SK-N-SH treated with all-trans-retinoic acid at 6 μM for 48 hours (cell line): Measurements from ENCODE around the gene ZIC5.

Experiments
- ATAC-seq: fragments of 200-7000 bp; cut with Tn5 transposase; 3 replicates; pipeline ENCODE4 v1.9.1; 2020; ENCODE audit warnings: mild to moderate bottlenecking, moderate library complexity
- ARNTL ChIP-seq: fragments of 450-650 bp; formaldehyde crosslinking; IDR thresholded peaks from 2 replicates; pipeline ENCODE4 v1.5.0; 2020; ENCODE audit warnings: low read depth, mild to moderate bottlenecking, moderate library complexity, borderline replicate concordance
- BACH2 ChIP-seq: fragments of 250-450 bp; sonication (Bioruptor Pico); IDR thresholded peaks from 2 replicates; pipeline ENCODE4 v1.9.0; 2021; ENCODE audit warnings: mild to moderate bottlenecking, borderline replicate concordance
- CSDC2 ChIP-seq: fragments of 250-450 bp; sonication (Bioruptor Pico); IDR thresholded peaks from 2 replicates; pipeline ENCODE4 v1.5.0; 2020; ENCODE audit warnings: mild to moderate bottlenecking, moderate library complexity
- ESRRG ChIP-seq: fragments of 250-450 bp; sonication (Bioruptor Pico); IDR thresholded peaks from 2 replicates; pipeline ENCODE4 v1.6.1; 2021; ENCODE audit warnings: mild to moderate bottlenecking
- GLIS3 ChIP-seq: fragments of 250-450 bp; sonication (Bioruptor Pico); IDR thresholded peaks from 2 replicates; pipeline ENCODE4 v1.5.0; 2020; ENCODE audit warnings: mild to moderate bottlenecking, moderate library complexity
- ISL1 ChIP-seq: fragments of 250-450 bp; sonication (Bioruptor Pico); IDR thresholded peaks from 2 replicates; pipeline ENCODE4 v2.1.2; 2022; ENCODE audit warnings: mild to moderate bottlenecking, moderate library complexity
- OSR1 ChIP-seq: fragments of 250-450 bp; sonication (Bioruptor Pico); IDR thresholded peaks from 2 replicates; pipeline ENCODE4 v1.8.0; 2022; ENCODE audit warnings: moderate library complexity, mild to moderate bottlenecking, inconsistent platforms
- PPARA ChIP-seq: fragments of 250-450 bp; sonication (Bioruptor Pico); IDR thresholded peaks from 2 replicates; pipeline ENCODE4 v1.5.0; 2020; ENCODE audit warnings: mild to moderate bottlenecking, borderline replicate concordance
- RARB ChIP-seq: fragments of 250-450 bp; sonication (Bioruptor Pico); IDR thresholded peaks from 2 replicates; pipeline ENCODE4 v1.8.0; 2021; ENCODE audit warnings: mild to moderate bottlenecking, moderate library complexity
- SNAI2 ChIP-seq: fragments of 250-450 bp; sonication (Bioruptor Pico); IDR thresholded peaks from 2 replicates; pipeline ENCODE4 v1.5.0; 2020; ENCODE audit warnings: mild to moderate bottlenecking, moderate library complexity
- TCF4 ChIP-seq: fragments of 250-450 bp; sonication (Bioruptor Pico); IDR thresholded peaks from 2 replicates; pipeline ENCODE4 v1.8.0; 2021; ENCODE audit warnings: mild to moderate bottlenecking, moderate library complexity, borderline replicate concordance
- TOX ChIP-seq: fragments of 250-450 bp; sonication (Bioruptor Pico); IDR thresholded peaks from 2 replicates; pipeline ENCODE4 v1.8.0; 2021; ENCODE audit warnings: mild to moderate bottlenecking, moderate library complexity, borderline replicate concordance
- ZC3H10 ChIP-seq: fragments of 250-450 bp; sonication (Bioruptor Pico); IDR thresholded peaks from 2 replicates; pipeline ENCODE4 v1.5.1; 2021; ENCODE audit warnings: mild to moderate bottlenecking, moderate library complexity
- ZFP3 ChIP-seq: fragments of 250-450 bp; sonication (Bioruptor Pico); IDR thresholded peaks from 2 replicates; pipeline ENCODE4 v1.5.0; 2020; ENCODE audit warnings: mild to moderate bottlenecking, moderate library complexity
- ZNF565 ChIP-seq: fragments of 450-650 bp; formaldehyde crosslinking; conservative IDR thresholded peaks from 2 replicates; pipeline ENCODE4 v1.5.0; 2020; ENCODE audit warnings: low read depth, mild to moderate bottlenecking, moderate library complexity
- ZNF70 ChIP-seq: fragments of 450-650 bp; formaldehyde crosslinking; IDR thresholded peaks from 2 replicates; pipeline ENCODE4 v1.5.0; 2020; ENCODE audit warnings: mild to moderate bottlenecking, moderate library complexity
- ZNF8 ChIP-seq: fragments of 450-650 bp; formaldehyde crosslinking; IDR thresholded peaks from 2 replicates; pipeline ENCODE4 v1.5.0; 2020; ENCODE audit warnings: mild to moderate bottlenecking, moderate library complexity
- TF ChIP-seq, protein P1 (sequence below): fragments of 250-450 bp; sonication (Bioruptor Pico); IDR thresholded peaks from 2 replicates; pipeline ENCODE4 v1.8.0; 2021; ENCODE audit warnings: low read depth, mild to moderate bottlenecking, moderate library complexity, borderline replicate concordance
- TF ChIP-seq, protein P2 (sequence below): fragments of 250-450 bp; sonication (Bioruptor Pico); IDR thresholded peaks from 2 replicates; pipeline ENCODE4 v1.5.1; 2021; ENCODE audit warnings: mild to moderate bottlenecking, moderate library complexity
- TF ChIP-seq, protein P3 (sequence below): fragments of 250-450 bp; sonication (Bioruptor Pico); IDR thresholded peaks from 2 replicates; pipeline ENCODE4 v1.5.0; 2020; ENCODE audit warnings: mild to moderate bottlenecking, moderate library complexity
- TF ChIP-seq, protein P4 (sequence below): fragments of 250-450 bp; sonication (Bioruptor Pico); IDR thresholded peaks from 2 replicates; pipeline ENCODE4 v1.8.0; 2020; ENCODE audit warnings: mild to moderate bottlenecking, moderate library complexity, borderline replicate concordance

The ZIC5 gene

DNA sequence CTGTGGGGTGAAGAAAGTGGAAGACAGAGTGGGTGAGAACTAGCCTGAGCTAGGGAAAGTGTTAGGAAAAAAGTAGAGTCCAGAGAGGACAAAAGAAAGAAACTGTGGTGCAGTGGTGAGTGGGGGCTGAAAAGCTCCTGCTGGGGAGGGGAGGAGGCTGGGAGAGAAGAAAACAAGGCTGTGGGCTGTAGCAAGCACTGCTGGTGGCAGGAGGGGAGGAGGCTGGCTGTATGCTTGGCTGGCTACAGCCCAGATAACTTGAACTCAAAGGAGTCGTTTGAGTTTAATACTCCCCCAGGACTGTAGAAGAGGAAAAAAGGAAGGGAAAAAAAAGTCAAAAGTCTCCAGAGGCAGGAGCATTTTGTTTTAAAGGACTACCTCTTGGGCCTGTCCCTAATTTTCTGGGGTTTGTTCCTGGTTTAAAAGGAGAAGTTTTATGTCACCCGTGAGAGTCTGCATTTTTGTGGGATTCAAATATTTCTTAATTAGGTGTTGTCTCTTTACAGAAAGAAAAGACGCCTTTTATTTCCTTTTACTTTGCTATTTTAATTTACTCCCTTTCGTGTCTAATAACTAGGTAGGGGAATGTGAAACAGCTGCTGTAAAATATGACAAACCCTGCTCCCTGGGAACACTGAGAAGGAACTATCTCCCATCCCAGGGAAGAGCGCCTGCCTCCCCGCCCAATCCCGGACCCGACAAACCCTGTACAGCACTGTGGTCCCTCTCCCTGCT is 21.7 kb downstream of the ZIC5 start:
- ATAC-seq = no peak
- TF ChIP-seq ZNF565 (CRISPR knock-in tag) = no peak
- TF ChIP-seq, all 23 proteins: peak for 0

DNA sequence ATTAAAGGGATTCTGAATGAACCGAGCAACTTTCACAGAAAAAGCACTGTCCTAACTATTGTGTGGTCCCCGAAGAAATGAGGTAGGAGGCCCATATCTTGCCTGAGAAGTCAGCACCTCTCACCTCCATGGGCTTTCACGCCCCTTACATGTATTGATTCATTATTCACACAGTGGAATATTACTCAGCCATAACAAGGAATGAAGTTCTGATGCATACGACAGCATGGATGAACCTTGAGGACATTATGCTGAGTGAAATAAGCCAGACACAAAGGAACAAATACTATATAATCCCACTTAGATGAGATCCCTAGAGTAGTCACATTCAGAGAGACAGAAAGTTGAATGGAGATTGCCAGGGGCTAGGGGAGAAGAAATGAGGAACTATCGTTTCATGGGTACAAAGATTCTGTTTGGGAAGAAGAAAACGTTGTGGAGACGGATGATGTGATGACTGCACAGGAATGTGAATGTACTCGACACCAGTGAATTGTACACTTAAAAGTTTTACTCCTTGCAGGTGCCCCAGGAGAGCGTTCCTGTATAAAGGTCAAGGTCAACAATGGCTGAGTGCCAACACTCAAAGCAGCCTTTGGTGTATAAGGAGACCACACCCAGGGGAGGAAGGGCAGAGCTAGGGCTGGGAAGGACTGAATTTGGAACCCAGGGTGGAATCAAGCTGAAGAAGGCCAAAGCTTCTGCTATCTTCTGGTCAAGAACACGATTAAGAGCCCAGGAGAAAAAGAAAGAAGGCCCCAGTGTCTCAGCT is 22.5 kb downstream of the ZIC5 start:
- no peak for ATAC-seq
- TF ChIP-seq ZC3H10 (CRISPR knock-in tag) (no peak), SNAI2 (CRISPR knock-in tag) (no peak), ZNF565 (CRISPR knock-in tag) (no peak), PPARA (CRISPR knock-in tag) (no peak), BACH2 (CRISPR knock-in tag) (no peak), ZNF70 (no peak), TOX (CRISPR knock-in tag) (no peak), ESRRG (CRISPR knock-in tag) (no peak), OSR1 (CRISPR knock-in tag) (no peak), RARB (CRISPR knock-in tag) (no peak), ARNTL (CRISPR knock-in tag) (no peak), ISL1 (CRISPR knock-in tag) (no peak), CSDC2 (CRISPR knock-in tag) (no peak), ZFP3 (CRISPR knock-in tag) (no peak)
- TF ChIP-seq, protein P1, sequence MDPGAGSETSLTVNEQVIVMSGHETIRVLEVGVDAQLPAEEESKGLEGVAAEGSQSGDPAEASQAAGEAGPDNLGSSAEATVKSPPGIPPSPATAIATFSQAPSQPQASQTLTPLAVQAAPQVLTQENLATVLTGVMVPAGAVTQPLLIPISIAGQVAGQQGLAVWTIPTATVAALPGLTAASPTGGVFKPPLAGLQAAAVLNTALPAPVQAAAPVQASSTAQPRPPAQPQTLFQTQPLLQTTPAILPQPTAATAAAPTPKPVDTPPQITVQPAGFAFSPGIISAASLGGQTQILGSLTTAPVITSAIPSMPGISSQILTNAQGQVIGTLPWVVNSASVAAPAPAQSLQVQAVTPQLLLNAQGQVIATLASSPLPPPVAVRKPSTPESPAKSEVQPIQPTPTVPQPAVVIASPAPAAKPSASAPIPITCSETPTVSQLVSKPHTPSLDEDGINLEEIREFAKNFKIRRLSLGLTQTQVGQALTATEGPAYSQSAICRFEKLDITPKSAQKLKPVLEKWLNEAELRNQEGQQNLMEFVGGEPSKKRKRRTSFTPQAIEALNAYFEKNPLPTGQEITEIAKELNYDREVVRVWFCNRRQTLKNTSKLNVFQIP (CRISPR knock-in tag) = no peak
- TF ChIP-seq, protein P2, sequence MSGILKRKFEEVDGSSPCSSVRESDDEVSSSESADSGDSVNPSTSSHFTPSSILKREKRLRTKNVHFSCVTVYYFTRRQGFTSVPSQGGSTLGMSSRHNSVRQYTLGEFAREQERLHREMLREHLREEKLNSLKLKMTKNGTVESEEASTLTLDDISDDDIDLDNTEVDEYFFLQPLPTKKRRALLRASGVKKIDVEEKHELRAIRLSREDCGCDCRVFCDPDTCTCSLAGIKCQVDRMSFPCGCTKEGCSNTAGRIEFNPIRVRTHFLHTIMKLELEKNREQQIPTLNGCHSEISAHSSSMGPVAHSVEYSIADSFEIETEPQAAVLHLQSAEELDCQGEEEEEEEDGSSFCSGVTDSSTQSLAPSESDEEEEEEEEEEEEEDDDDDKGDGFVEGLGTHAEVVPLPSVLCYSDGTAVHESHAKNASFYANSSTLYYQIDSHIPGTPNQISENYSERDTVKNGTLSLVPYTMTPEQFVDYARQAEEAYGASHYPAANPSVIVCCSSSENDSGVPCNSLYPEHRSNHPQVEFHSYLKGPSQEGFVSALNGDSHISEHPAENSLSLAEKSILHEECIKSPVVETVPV = no peak
- TF ChIP-seq, protein P3, sequence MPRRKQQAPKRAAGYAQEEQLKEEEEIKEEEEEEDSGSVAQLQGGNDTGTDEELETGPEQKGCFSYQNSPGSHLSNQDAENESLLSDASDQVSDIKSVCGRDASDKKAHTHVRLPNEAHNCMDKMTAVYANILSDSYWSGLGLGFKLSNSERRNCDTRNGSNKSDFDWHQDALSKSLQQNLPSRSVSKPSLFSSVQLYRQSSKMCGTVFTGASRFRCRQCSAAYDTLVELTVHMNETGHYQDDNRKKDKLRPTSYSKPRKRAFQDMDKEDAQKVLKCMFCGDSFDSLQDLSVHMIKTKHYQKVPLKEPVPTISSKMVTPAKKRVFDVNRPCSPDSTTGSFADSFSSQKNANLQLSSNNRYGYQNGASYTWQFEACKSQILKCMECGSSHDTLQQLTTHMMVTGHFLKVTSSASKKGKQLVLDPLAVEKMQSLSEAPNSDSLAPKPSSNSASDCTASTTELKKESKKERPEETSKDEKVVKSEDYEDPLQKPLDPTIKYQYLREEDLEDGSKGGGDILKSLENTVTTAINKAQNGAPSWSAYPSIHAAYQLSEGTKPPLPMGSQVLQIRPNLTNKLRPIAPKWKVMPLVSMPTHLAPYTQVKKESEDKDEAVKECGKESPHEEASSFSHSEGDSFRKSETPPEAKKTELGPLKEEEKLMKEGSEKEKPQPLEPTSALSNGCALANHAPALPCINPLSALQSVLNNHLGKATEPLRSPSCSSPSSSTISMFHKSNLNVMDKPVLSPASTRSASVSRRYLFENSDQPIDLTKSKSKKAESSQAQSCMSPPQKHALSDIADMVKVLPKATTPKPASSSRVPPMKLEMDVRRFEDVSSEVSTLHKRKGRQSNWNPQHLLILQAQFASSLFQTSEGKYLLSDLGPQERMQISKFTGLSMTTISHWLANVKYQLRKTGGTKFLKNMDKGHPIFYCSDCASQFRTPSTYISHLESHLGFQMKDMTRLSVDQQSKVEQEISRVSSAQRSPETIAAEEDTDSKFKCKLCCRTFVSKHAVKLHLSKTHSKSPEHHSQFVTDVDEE (CRISPR knock-in tag) = no peak

DNA sequence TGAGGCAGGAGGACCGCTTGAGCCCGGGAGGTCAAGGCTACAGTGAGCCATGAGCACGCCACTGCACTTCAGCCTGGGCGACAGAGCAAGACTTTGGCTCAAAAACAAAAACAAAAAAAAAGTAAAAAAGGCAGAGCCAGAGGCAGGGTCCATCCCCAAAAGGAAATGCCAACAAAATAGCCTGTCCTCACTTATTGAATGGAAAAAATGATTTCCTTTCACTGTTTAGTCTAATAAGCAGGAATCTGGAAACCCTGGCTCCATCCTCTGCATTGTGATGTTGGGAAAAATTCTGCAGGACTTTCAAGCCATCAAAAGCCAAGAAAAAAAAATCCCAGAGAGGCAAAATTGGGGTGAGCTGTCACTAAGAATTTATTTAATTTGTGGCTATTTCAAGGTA is 23.2 kb downstream of the ZIC5 start:
- ATAC-seq = no peak
- TF ChIP-seq CSDC2 (CRISPR knock-in tag) (no peak), ISL1 (CRISPR knock-in tag) (no peak), TCF4 (CRISPR knock-in tag) (no peak), ZC3H10 (CRISPR knock-in tag) (no peak), ZFP3 (CRISPR knock-in tag) (no peak), ZNF8 (no peak), SNAI2 (CRISPR knock-in tag) (no peak), BACH2 (CRISPR knock-in tag) (no peak), GLIS3 (CRISPR knock-in tag) (no peak), OSR1 (CRISPR knock-in tag) (no peak)
- TF ChIP-seq, protein P3 (CRISPR knock-in tag) = no peak
- TF ChIP-seq, protein P4, sequence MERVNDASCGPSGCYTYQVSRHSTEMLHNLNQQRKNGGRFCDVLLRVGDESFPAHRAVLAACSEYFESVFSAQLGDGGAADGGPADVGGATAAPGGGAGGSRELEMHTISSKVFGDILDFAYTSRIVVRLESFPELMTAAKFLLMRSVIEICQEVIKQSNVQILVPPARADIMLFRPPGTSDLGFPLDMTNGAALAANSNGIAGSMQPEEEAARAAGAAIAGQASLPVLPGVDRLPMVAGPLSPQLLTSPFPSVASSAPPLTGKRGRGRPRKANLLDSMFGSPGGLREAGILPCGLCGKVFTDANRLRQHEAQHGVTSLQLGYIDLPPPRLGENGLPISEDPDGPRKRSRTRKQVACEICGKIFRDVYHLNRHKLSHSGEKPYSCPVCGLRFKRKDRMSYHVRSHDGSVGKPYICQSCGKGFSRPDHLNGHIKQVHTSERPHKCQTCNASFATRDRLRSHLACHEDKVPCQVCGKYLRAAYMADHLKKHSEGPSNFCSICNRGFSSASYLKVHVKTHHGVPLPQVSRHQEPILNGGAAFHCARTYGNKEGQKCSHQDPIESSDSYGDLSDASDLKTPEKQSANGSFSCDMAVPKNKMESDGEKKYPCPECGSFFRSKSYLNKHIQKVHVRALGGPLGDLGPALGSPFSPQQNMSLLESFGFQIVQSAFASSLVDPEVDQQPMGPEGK = no peak
- TF ChIP-seq, all 23 proteins: peak for 0
